Liver (tissue), 9 donors: Measurements from ENCODE around the gene VPS26A. TPM values are rescaled to one million over a fixed set of nuclear protein-coding genes. Genes with fewer than 3 reads are reported as not detected.

Experiments used
- DNase-seq: peaks from one replicate; pipeline ENCODE4 v3.0.0-alpha.2; 2017; ENCODE audit warnings: low spot score
- H3K27ac ChIP-seq, 2 donors: one replicate each; pipeline ENCODE4 v1.7.0; 2013; ENCODE audit warnings: inconsistent platforms in 2 of 2, low read length in 2 of 2, control low read depth in 1 of 2, low read depth in 1 of 2, mild to moderate bottlenecking in 1 of 2
- H3K27me3 ChIP-seq, 4 donors: one replicate each; pipeline versions ENCODE4 v1.6.1 to v1.7.0; 2013; ENCODE audit warnings: low read length in 3 of 4, inconsistent platforms in 1 of 4, mild to moderate bottlenecking in 1 of 4, moderate library complexity in 1 of 4; ENCODE audit not compliant: control insufficient read depth in 4 of 4, insufficient read depth in 4 of 4
- H3K36me3 ChIP-seq, 4 donors: one replicate each; pipeline versions ENCODE4 v1.6.1 to v1.7.0; 2013; ENCODE audit warnings: low read length in 3 of 4, mild to moderate bottlenecking in 3 of 4, low read depth in 1 of 4, moderate library complexity in 1 of 4; ENCODE audit not compliant: control insufficient read depth in 4 of 4, insufficient read depth in 3 of 4
- H3K4me1 ChIP-seq, 4 donors: one replicate each; pipeline versions ENCODE4 v1.6.1 to v1.7.0; 2013; ENCODE audit warnings: low read length in 3 of 4, mild to moderate bottlenecking in 3 of 4, moderate library complexity in 1 of 4; ENCODE audit not compliant: control insufficient read depth in 4 of 4, insufficient read depth in 4 of 4
- H3K4me3 ChIP-seq, 3 donors: one replicate each; pipeline versions ENCODE4 v1.6.1 to v1.7.0; 2013; ENCODE audit warnings: low read length in 3 of 3, control low read depth in 1 of 3, low read depth in 1 of 3, mild to moderate bottlenecking in 1 of 3
- H3K9ac ChIP-seq, 2 donors: one replicate each; pipeline ENCODE4 v1.7.0; 2013; ENCODE audit warnings: low read length in 2 of 2, mild to moderate bottlenecking in 2 of 2, moderate library complexity in 2 of 2, control low read depth in 1 of 2, low read depth in 1 of 2
- H3K9me3 ChIP-seq, 4 donors: one replicate each; pipeline versions ENCODE4 v1.6.1 to v1.7.0; 2013; ENCODE audit warnings: low read length in 3 of 4; ENCODE audit not compliant: control insufficient read depth in 4 of 4
- EGR1 ChIP-seq, 2 donors: IDR thresholded peaks; 2 replicates each; pipeline ENCODE4 v1.6.1; 2016 to 2018; ENCODE audit warnings: antibody characterized with exemption in 2 of 2, low read depth in 2 of 2
- FOXA1 ChIP-seq: IDR thresholded peaks from 2 replicates; pipeline ENCODE4 v1.6.1; 2016; ENCODE audit warnings: antibody characterized with exemption
- FOXA2 ChIP-seq: IDR thresholded peaks from 2 replicates; pipeline ENCODE4 v1.6.1; 2016; ENCODE audit warnings: antibody characterized with exemption
- GABPA ChIP-seq, 2 donors: IDR thresholded peaks in 1 of 2; conservative IDR thresholded peaks in 1 of 2; 2 replicates each; pipeline ENCODE4 v1.6.1; 2016; ENCODE audit warnings: antibody characterized with exemption in 2 of 2, mild to moderate bottlenecking in 1 of 2, moderate library complexity in 1 of 2
- HNF4A ChIP-seq, 2 donors: conservative IDR thresholded peaks; 2 replicates each; pipeline ENCODE4 v1.6.1; 2016; ENCODE audit warnings: antibody characterized with exemption in 2 of 2, mild to moderate bottlenecking in 2 of 2
- HNF4G ChIP-seq: IDR thresholded peaks from 2 replicates; pipeline ENCODE4 v1.6.1; 2016; ENCODE audit warnings: antibody characterized with exemption
- JUND ChIP-seq, 2 donors: IDR thresholded peaks; 2 replicates each; pipeline ENCODE4 v1.6.1; 2016; ENCODE audit warnings: antibody characterized with exemption in 2 of 2
- NR2F2 ChIP-seq: IDR thresholded peaks from 2 replicates; pipeline ENCODE4 v1.6.1; 2016; ENCODE audit warnings: antibody characterized with exemption
- RAD21 ChIP-seq, 2 donors: IDR thresholded peaks; 2 replicates each; pipeline ENCODE4 v1.6.1; 2016; ENCODE audit warnings: antibody characterized with exemption in 2 of 2, mild to moderate bottlenecking in 2 of 2
- RXRA ChIP-seq, 2 donors: IDR thresholded peaks; 2 replicates each; pipeline ENCODE4 v1.6.1; 2017 to 2018; ENCODE audit warnings: antibody characterized with exemption in 2 of 2, mild to moderate bottlenecking in 1 of 2
- SP1 ChIP-seq: IDR thresholded peaks from 2 replicates; pipeline ENCODE4 v1.6.1; 2018; ENCODE audit warnings: antibody characterized with exemption, mild to moderate bottlenecking
- TAF1 ChIP-seq: conservative IDR thresholded peaks from 2 replicates; pipeline ENCODE4 v1.6.1; 2016; ENCODE audit warnings: antibody characterized with exemption, mild to moderate bottlenecking
- YY1 ChIP-seq: IDR thresholded peaks from 2 replicates; pipeline ENCODE4 v1.6.1; 2016; ENCODE audit warnings: antibody characterized with exemption, mild to moderate bottlenecking
- WGBS: extraction: QIAGEN DNeasy Blood & Tissue Kit; methylation state at CpG from one replicate; pipeline ENCODE4 v1.1.7; 2013; 5-methylcytosine and 5-hydroxymethylcytosine counted together
- polyA plus RNA-seq, 2 donors: library from polyadenylated mRNA; stranded (reverse) in 1 of 2; unstranded in 1 of 2; fragments of 200-250 nt in 1 of 2; fragments of >200 nt in 1 of 2; fragmentation: Nextera tagmentation in 1 of 2; extraction: Ambion mirVana in 1 of 2; gene quantifications; one replicate each; pipeline versions ENCODE4 v1.2.1 to v1.2.3, GENCODE V29; 2013 to 2015
- total RNA-seq, 2 donors: library from RNA; depleted of rRNA; stranded (reverse); fragments of >200 nt; gene quantifications; one replicate each; pipeline ENCODE4 v1.2.3, GENCODE V29; 2014
- TF ChIP-seq, protein P1 (sequence below): IDR thresholded peaks from 2 replicates; pipeline ENCODE4 v1.6.1; 2016; ENCODE audit warnings: antibody characterized with exemption
- TF ChIP-seq, protein P2 (sequence below): IDR thresholded peaks from 2 replicates; pipeline ENCODE4 v1.6.1; 2016; ENCODE audit warnings: antibody characterized with exemption, mild to moderate bottlenecking
- TF ChIP-seq, protein P3 (sequence below): IDR thresholded peaks from 2 replicates; pipeline ENCODE4 v1.6.1; 2016; ENCODE audit warnings: antibody characterized with exemption
- TF ChIP-seq, protein P4 (sequence below): IDR thresholded peaks from 2 replicates; pipeline ENCODE4 v1.6.1; 2016; ENCODE audit warnings: antibody characterized with exemption
- TF ChIP-seq, protein P5 (sequence below): fragments of 150-350 bp; IDR thresholded peaks from 2 replicates; pipeline ENCODE4 v1.5.1; 2017; ENCODE audit warnings: improper control_type of control experiment, low read depth, low read length; ENCODE audit not compliant: missing input control
- donor health status: healthy.
- donor health status: healthy.
- donor health status: healthy.
- donor health status: healthy.
- donor health status: healthy.

The VPS26A gene
- total and polyA plus RNA-seq, 4 donors, result 10.9 to 21.4 (median 14.5) TPM

DNA sequence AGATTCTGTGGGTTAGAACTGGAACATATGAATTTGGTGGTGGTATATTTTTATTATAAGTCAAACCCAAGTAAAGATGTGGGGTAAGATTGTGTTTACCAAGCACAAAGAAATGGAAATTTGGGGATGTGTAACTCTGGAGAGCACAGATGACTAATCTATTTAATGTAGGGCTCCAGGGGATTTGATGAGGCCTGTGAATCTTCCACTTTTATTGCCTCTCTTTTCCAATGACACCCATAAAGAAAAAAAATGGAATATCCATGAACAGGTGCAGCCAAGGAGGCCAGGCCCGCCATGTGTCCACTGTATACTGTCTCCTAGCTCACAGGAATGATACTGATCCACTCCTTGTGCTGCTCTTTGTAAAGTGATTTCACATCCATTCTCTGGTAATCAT is 33.3 kb upstream of the VPS26A start:
- no peaks in the 10 kb centered on the region for H3K36me3 ChIP-seq
- peak overlapping the region in 1 of 3 donors; percentile 0 for H3K4me3 ChIP-seq
- DNase-seq, result no peak
- WGBS, result 83% methylated on average over 1 of the region's 1 CpG
- H3K27ac ChIP-seq, result peak overlapping the region; percentile 23 to 84
- H3K4me1 ChIP-seq, result no peaks in the 10 kb centered on the region
- TF ChIP-seq SP1 (no peak), FOXA1 (no peak), RAD21 (IDR thresholded peaks at IDR 0.05) (no peak), RXRA (IDR thresholded peaks at IDR 0.05) (no peak), HNF4G (no peak), NR2F2 (no peak), YY1 (no peak), HNF4A (conservative IDR thresholded peaks at IDR 0.05) (no peak), GABPA (IDR thresholded peaks at IDR 0.05 in 1 of 2, conservative IDR thresholded peaks at IDR 0.05 in 1 of 2) (no peak)
- TF ChIP-seq, protein P1, sequence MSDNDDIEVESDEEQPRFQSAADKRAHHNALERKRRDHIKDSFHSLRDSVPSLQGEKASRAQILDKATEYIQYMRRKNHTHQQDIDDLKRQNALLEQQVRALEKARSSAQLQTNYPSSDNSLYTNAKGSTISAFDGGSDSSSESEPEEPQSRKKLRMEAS, result no peak
- TF ChIP-seq, protein P2, sequence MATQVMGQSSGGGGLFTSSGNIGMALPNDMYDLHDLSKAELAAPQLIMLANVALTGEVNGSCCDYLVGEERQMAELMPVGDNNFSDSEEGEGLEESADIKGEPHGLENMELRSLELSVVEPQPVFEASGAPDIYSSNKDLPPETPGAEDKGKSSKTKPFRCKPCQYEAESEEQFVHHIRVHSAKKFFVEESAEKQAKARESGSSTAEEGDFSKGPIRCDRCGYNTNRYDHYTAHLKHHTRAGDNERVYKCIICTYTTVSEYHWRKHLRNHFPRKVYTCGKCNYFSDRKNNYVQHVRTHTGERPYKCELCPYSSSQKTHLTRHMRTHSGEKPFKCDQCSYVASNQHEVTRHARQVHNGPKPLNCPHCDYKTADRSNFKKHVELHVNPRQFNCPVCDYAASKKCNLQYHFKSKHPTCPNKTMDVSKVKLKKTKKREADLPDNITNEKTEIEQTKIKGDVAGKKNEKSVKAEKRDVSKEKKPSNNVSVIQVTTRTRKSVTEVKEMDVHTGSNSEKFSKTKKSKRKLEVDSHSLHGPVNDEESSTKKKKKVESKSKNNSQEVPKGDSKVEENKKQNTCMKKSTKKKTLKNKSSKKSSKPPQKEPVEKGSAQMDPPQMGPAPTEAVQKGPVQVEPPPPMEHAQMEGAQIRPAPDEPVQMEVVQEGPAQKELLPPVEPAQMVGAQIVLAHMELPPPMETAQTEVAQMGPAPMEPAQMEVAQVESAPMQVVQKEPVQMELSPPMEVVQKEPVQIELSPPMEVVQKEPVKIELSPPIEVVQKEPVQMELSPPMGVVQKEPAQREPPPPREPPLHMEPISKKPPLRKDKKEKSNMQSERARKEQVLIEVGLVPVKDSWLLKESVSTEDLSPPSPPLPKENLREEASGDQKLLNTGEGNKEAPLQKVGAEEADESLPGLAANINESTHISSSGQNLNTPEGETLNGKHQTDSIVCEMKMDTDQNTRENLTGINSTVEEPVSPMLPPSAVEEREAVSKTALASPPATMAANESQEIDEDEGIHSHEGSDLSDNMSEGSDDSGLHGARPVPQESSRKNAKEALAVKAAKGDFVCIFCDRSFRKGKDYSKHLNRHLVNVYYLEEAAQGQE, result no peak
- H3K9ac ChIP-seq, result peak overlapping the region in 1 of 2 donors; percentile 36
- H3K27me3 ChIP-seq, result no peaks in the 10 kb centered on the region
- H3K9me3 ChIP-seq, result no peaks in the 10 kb centered on the region

DNA sequence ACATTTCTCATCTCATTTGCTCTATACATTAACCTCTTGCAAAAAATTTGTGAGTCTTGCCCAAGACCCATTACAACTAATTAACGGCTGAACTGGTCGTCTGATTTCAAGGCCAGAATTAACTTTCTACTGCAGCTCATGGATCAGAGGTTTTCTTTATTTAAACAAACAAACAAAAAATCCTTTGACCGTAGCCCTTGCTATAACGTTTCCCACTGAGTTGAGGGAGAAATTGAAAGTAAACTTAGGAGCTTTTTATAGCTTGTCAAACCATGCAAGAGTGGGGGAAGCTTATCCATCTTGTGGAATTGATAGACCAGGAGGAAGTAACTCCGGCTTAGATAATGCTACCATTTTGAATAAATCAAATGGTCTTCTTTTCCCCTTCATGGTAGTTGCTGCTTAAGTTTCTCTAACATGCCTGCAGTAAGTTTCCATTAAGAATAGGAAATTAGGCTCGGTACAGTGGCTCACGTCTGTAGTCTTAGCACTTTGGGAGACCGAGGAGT is 32.8 kb upstream of the VPS26A start:
- no peak for DNase-seq
- Histone ChIP-seq H3K4me1 (no peaks in the 10 kb centered on the region), H3K36me3 (no peaks in the 10 kb centered on the region), H3K27me3 (no peaks in the 10 kb centered on the region), H3K9ac (no peak overlapping the region), H3K27ac (peak overlapping the region in 1 of 2 donors; percentile 23), H3K4me3 (no peak overlapping the region), H3K9me3 (no peaks in the 10 kb centered on the region)
- TF ChIP-seq, protein P3, sequence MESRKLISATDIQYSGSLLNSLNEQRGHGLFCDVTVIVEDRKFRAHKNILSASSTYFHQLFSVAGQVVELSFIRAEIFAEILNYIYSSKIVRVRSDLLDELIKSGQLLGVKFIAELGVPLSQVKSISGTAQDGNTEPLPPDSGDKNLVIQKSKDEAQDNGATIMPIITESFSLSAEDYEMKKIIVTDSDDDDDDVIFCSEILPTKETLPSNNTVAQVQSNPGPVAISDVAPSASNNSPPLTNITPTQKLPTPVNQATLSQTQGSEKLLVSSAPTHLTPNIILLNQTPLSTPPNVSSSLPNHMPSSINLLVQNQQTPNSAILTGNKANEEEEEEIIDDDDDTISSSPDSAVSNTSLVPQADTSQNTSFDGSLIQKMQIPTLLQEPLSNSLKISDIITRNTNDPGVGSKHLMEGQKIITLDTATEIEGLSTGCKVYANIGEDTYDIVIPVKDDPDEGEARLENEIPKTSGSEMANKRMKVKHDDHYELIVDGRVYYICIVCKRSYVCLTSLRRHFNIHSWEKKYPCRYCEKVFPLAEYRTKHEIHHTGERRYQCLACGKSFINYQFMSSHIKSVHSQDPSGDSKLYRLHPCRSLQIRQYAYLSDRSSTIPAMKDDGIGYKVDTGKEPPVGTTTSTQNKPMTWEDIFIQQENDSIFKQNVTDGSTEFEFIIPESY, result no peak
- TF ChIP-seq GABPA (IDR thresholded peaks at IDR 0.05 in 1 of 2, conservative IDR thresholded peaks at IDR 0.05 in 1 of 2), result no peak
- TF ChIP-seq, protein P4, sequence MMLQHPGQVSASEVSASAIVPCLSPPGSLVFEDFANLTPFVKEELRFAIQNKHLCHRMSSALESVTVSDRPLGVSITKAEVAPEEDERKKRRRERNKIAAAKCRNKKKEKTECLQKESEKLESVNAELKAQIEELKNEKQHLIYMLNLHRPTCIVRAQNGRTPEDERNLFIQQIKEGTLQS, result no peak
- no peak for TF ChIP-seq FOXA1
- no peak for TF ChIP-seq TAF1
- no peak for TF ChIP-seq FOXA2
- TF ChIP-seq HNF4G, result no peak
- TF ChIP-seq SP1, result no peak
- TF ChIP-seq, protein P1, result no peak
- TF ChIP-seq, protein P2, result no peak
- TF ChIP-seq NR2F2, result no peak
- TF ChIP-seq JUND (IDR thresholded peaks at IDR 0.05), result no peak
- no peak for TF ChIP-seq RAD21 (IDR thresholded peaks at IDR 0.05)
- TF ChIP-seq, protein P5, sequence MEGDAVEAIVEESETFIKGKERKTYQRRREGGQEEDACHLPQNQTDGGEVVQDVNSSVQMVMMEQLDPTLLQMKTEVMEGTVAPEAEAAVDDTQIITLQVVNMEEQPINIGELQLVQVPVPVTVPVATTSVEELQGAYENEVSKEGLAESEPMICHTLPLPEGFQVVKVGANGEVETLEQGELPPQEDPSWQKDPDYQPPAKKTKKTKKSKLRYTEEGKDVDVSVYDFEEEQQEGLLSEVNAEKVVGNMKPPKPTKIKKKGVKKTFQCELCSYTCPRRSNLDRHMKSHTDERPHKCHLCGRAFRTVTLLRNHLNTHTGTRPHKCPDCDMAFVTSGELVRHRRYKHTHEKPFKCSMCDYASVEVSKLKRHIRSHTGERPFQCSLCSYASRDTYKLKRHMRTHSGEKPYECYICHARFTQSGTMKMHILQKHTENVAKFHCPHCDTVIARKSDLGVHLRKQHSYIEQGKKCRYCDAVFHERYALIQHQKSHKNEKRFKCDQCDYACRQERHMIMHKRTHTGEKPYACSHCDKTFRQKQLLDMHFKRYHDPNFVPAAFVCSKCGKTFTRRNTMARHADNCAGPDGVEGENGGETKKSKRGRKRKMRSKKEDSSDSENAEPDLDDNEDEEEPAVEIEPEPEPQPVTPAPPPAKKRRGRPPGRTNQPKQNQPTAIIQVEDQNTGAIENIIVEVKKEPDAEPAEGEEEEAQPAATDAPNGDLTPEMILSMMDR, result no peak
- no peak for TF ChIP-seq HNF4A (conservative IDR thresholded peaks at IDR 0.05)
- no peak for TF ChIP-seq EGR1 (IDR thresholded peaks at IDR 0.05; ENCODE audit: low read depth in 2 of 2)
- no peak for TF ChIP-seq YY1
- no peak for TF ChIP-seq RXRA (IDR thresholded peaks at IDR 0.05)
- 49% methylated on average over 8 of the region's 8 CpGs for WGBS
